ENCODE data around the gene UFL1.

DNA sequence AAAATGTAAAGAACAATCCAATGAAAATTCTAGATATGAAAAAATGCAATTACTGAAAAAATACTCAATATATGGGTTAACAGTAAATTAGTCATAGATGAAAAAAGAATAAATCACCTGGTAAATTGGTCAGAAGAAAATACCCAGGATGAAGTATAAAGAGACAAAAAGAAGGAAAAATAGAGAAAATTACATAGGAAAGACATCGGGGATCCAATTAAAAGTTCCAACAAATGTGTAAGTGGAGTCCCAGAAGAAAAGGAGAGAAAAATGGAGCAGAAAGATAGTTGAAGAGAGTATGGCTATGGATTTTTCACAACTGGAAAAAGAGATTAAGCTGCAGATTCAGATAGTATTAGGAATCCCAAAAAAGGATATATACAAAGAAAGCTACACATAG lies 18.7 kb upstream of the UFL1 start:
- TF ChIP-seq, protein P1, sequence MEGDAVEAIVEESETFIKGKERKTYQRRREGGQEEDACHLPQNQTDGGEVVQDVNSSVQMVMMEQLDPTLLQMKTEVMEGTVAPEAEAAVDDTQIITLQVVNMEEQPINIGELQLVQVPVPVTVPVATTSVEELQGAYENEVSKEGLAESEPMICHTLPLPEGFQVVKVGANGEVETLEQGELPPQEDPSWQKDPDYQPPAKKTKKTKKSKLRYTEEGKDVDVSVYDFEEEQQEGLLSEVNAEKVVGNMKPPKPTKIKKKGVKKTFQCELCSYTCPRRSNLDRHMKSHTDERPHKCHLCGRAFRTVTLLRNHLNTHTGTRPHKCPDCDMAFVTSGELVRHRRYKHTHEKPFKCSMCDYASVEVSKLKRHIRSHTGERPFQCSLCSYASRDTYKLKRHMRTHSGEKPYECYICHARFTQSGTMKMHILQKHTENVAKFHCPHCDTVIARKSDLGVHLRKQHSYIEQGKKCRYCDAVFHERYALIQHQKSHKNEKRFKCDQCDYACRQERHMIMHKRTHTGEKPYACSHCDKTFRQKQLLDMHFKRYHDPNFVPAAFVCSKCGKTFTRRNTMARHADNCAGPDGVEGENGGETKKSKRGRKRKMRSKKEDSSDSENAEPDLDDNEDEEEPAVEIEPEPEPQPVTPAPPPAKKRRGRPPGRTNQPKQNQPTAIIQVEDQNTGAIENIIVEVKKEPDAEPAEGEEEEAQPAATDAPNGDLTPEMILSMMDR (IDR thresholded peaks at IDR 0.05; ENCODE audit: extremely low read depth in 1 of 2, insufficient read depth in 1 of 2, low read depth in 1 of 2, low read length in 2 of 2): no peak
- TF ChIP-seq JUN (IDR thresholded peaks at IDR 0.05; ENCODE audit: borderline replicate concordance, insufficient read depth, insufficient read length, low read depth) (no peak), EZH2 (IDR thresholded peaks at IDR 0.05; ENCODE audit: borderline replicate concordance, low read depth, low read length, severe bottlenecking) (no peak), POLR2A (IDR thresholded peaks at IDR 0.05; ENCODE audit: low read depth, low read length) (no peak), POLR2AphosphoS5 (IDR thresholded peaks at IDR 0.05; ENCODE audit: insufficient read depth, low read depth, low read length) (no peak), MAX (IDR thresholded peaks at IDR 0.05; ENCODE audit: insufficient read depth, insufficient read length) (no peak)

Measured in endothelial cell of umbilical vein (primary cell).